IPS DF 6.9 (cell line): ENCODE results near the gene SBF2.
"Not testable (repeated sequence)": the region's sequence is repeated elsewhere in the genome, so short reads cannot be mapped to it uniquely, and the experiment has no call there.

Experiments
- DNase-seq: peaks from one replicate; pipeline ENCODE4 v3.0.0-alpha.2; 2013; ENCODE audit warnings: low read depth, low spot score
- H3K27ac ChIP-seq: one replicate; pipeline ENCODE4 v1.5.1; 2013; ENCODE audit warnings: low read length, control low read depth
- H3K27me3 ChIP-seq: 2 replicates; pipeline ENCODE4 v1.6.1; 2013; ENCODE audit warnings: mild to moderate bottlenecking, low read length; ENCODE audit not compliant: control insufficient read depth, insufficient read depth
- H3K36me3 ChIP-seq: 2 replicates; pipeline ENCODE4 v1.6.1; 2013; ENCODE audit warnings: low read length; ENCODE audit not compliant: control insufficient read depth, insufficient read depth
- H3K4me1 ChIP-seq: 2 replicates; pipeline ENCODE4 v1.6.1; 2013; ENCODE audit warnings: low read length; ENCODE audit not compliant: control insufficient read depth, insufficient read depth
- H3K4me3 ChIP-seq: 2 replicates; pipeline ENCODE4 v1.5.1; 2013; ENCODE audit warnings: mild to moderate bottlenecking, low read length
- H3K9me3 ChIP-seq: 2 replicates; pipeline ENCODE4 v1.6.1; 2013; ENCODE audit warnings: low read length, inconsistent platforms; ENCODE audit not compliant: control insufficient read depth, insufficient read depth
- WGBS: extraction: QIAGEN DNeasy Blood & Tissue Kit; methylation state at CpG from one replicate; pipeline ENCODE4 v1.1.7; 2013; ENCODE audit warnings: mixed read lengths, missing lambda C conversion rate; ENCODE audit not compliant: insufficient read length, insufficient coverage; 5-methylcytosine and 5-hydroxymethylcytosine counted together

SBF2 gene

GRCh38 chr11:9903579-9903978, 390.4 kb downstream of the SBF2 start:
- H3K36me3 ChIP-seq = no peaks in the 10 kb centered on the region
- peaks cover 1% of the 10 kb centered on the region; the same call in 1 of the 2 replicates for H3K4me1 ChIP-seq
- no peak for DNase-seq
- no peak overlapping the region for H3K4me3 ChIP-seq
- H3K27me3 ChIP-seq = no peaks in the 10 kb centered on the region
- no peaks in the 10 kb centered on the region for H3K9me3 ChIP-seq
- H3K27ac ChIP-seq = no peak overlapping the region
- WGBS = no CpG with 5 or more reads among the region's 6 CpGs

- Histone ChIP-seq H3K4me3 (no peak overlapping the region), H3K27me3 (no peaks in the 10 kb centered on the region), H3K36me3 (no peaks in the 10 kb centered on the region), H3K4me1 (peaks cover 1% of the 10 kb centered on the region; the same call in 1 of the 2 replicates), H3K9me3 (no peaks in the 10 kb centered on the region), H3K27ac (no peak overlapping the region)
- no peak for DNase-seq
These were observed 392.1 kb downstream of the SBF2 start for GRCh38 chr11:9901943-9902342.

- WGBS = no CpG with 5 or more reads among the region's 8 CpGs
- H3K4me3 ChIP-seq, DNase-seq, H3K4me1 ChIP-seq, H3K27ac ChIP-seq, H3K9me3 ChIP-seq, H3K36me3 ChIP-seq, H3K27me3 ChIP-seq: not testable (repeated sequence)
These were observed 393.8 kb downstream of the SBF2 start for GRCh38 chr11:9900253-9900652.

GRCh38 chr11:9899676-9900075, 394.3 kb downstream of the SBF2 start:
- no peaks in the 10 kb centered on the region for H3K36me3 ChIP-seq
- H3K27ac ChIP-seq = no peak overlapping the region
- no peak for DNase-seq
- H3K27me3 ChIP-seq = no peaks in the 10 kb centered on the region
- no peak overlapping the region for H3K4me3 ChIP-seq
- no peaks in the 10 kb centered on the region for H3K9me3 ChIP-seq
- WGBS = no CpG with 5 or more reads among the region's 1 CpG
- H3K4me1 ChIP-seq = peaks cover 1% of the 10 kb centered on the region; the same call in 1 of the 2 replicates

- Histone ChIP-seq H3K36me3 (no peaks in the 10 kb centered on the region), H3K27ac (no peak overlapping the region), H3K4me3 (no peak overlapping the region), H3K9me3 (no peaks in the 10 kb centered on the region), H3K27me3 (no peaks in the 10 kb centered on the region), H3K4me1 (peaks cover 1% of the 10 kb centered on the region; the same call in 1 of the 2 replicates)
- no CpG with 5 or more reads among the region's 2 CpGs for WGBS
- no peak for DNase-seq
These were observed 397.1 kb downstream of the SBF2 start for GRCh38 chr11:9896902-9897301.

GRCh38 chr11:9895006-9895405, 399.0 kb downstream of the SBF2 start:
- no CpG with 5 or more reads among the region's 1 CpG for WGBS
- Histone ChIP-seq H3K4me1 (no peaks in the 10 kb centered on the region), H3K27ac (no peak overlapping the region)

GRCh38 chr11:9893474-9893873, 400.5 kb downstream of the SBF2 start:
- Histone ChIP-seq H3K27me3 (no peaks in the 10 kb centered on the region), H3K36me3 (no peaks in the 10 kb centered on the region), H3K4me3 (no peak overlapping the region), H3K9me3 (no peaks in the 10 kb centered on the region), H3K4me1 (no peaks in the 10 kb centered on the region), H3K27ac (no peak overlapping the region)
- no CpG with 5 or more reads among the region's 2 CpGs for WGBS
- DNase-seq = no peak

More at GRCh38 chr11:9895006-9895405, 399.0 kb downstream of the SBF2 start:
- Histone ChIP-seq H3K27me3 (no peaks in the 10 kb centered on the region), H3K4me3 (no peak overlapping the region), H3K9me3 (no peaks in the 10 kb centered on the region), H3K36me3 (no peaks in the 10 kb centered on the region)
- no peak for DNase-seq

- no CpG with 5 or more reads among the region's 1 CpG for WGBS
- H3K27me3 ChIP-seq = no peaks in the 10 kb centered on the region
- no peak overlapping the region for H3K4me3 ChIP-seq
- no peak for DNase-seq
- no peaks in the 10 kb centered on the region for H3K9me3 ChIP-seq
- peaks cover 1% of the 10 kb centered on the region; the same call in 1 of the 2 replicates for H3K4me1 ChIP-seq
- no peaks in the 10 kb centered on the region for H3K36me3 ChIP-seq
- H3K27ac ChIP-seq = no peak overlapping the region
These were observed 405.1 kb downstream of the SBF2 start for GRCh38 chr11:9888938-9889337.

GRCh38 chr11:9887472-9887871, 406.5 kb downstream of the SBF2 start:
- no peak for DNase-seq
- no peak overlapping the region for H3K4me3 ChIP-seq
- H3K9me3 ChIP-seq = no peaks in the 10 kb centered on the region
- H3K4me1 ChIP-seq = peaks cover 1% of the 10 kb centered on the region; the same call in 1 of the 2 replicates
- WGBS = no CpG with 5 or more reads among the region's 2 CpGs
- H3K36me3 ChIP-seq = no peaks in the 10 kb centered on the region
- no peaks in the 10 kb centered on the region for H3K27me3 ChIP-seq
- H3K27ac ChIP-seq = no peak overlapping the region

GRCh38 chr11:9886595-9886994, 407.4 kb downstream of the SBF2 start:
- Histone ChIP-seq H3K27ac (no peak overlapping the region), H3K4me1 (peaks cover 1% of the 10 kb centered on the region; the same call in 1 of the 2 replicates), H3K27me3 (no peaks in the 10 kb centered on the region), H3K36me3 (no peaks in the 10 kb centered on the region), H3K9me3 (no peaks in the 10 kb centered on the region), H3K4me3 (no peak overlapping the region)
- WGBS = no CpG with 5 or more reads among the region's 5 CpGs
- no peak for DNase-seq

GRCh38 chr11:9884601-9885000, 409.4 kb downstream of the SBF2 start:
- no peak for DNase-seq
- no peak overlapping the region for H3K27ac ChIP-seq
- no CpG with 5 or more reads among the region's 2 CpGs for WGBS
- no peaks in the 10 kb centered on the region for H3K9me3 ChIP-seq
- H3K4me1 ChIP-seq = peaks cover 1% of the 10 kb centered on the region; the same call in 1 of the 2 replicates
- no peaks in the 10 kb centered on the region for H3K36me3 ChIP-seq
- no peaks in the 10 kb centered on the region for H3K27me3 ChIP-seq
- no peak overlapping the region for H3K4me3 ChIP-seq
